Natural killer cell (primary cell): ENCODE data around the gene ASGR2. TPM values are rescaled to one million over a fixed set of nuclear protein-coding genes. Genes with fewer than 3 reads are reported as not detected.

Source experiments
- ATAC-seq, 3 donors: fragments of 150-1000 bp in 2 of 3; fragments of 200-7000 bp in 1 of 3; cut with Tn5 transposase; 1 replicate in 1 of 3; 2 replicates in 2 of 3; pipeline ENCODE4 v1.10.0; 2021; ENCODE audit warnings: mild to moderate bottlenecking in 2 of 3, moderate library complexity in 2 of 3
- DNase-seq, 2 donors: peaks; one replicate each; pipeline versions ENCODE4 v3.0.0 to v3.0.0-alpha.2; 2013 to 2021; ENCODE audit warnings: mixed read lengths in 1 of 2
- H3K27ac ChIP-seq: one replicate; pipeline ENCODE4 v1.5.1; 2013; ENCODE audit warnings: mild to moderate bottlenecking, low read length
- H3K27me3 ChIP-seq: one replicate; pipeline ENCODE4 v1.6.1; 2013; ENCODE audit warnings: low read length; ENCODE audit not compliant: control insufficient read depth, insufficient read depth
- H3K36me3 ChIP-seq: one replicate; pipeline ENCODE4 v1.6.1; 2013; ENCODE audit warnings: low read length; ENCODE audit not compliant: control insufficient read depth, insufficient read depth
- H3K4me1 ChIP-seq: one replicate; pipeline ENCODE4 v1.6.1; 2013; ENCODE audit warnings: low read length; ENCODE audit not compliant: control insufficient read depth, insufficient read depth
- H3K4me3 ChIP-seq: one replicate; pipeline ENCODE4 v1.5.1; 2013; ENCODE audit warnings: low read length
- H3K9me3 ChIP-seq: one replicate; pipeline ENCODE4 v1.6.1; 2013; ENCODE audit warnings: low read length; ENCODE audit not compliant: control insufficient read depth, insufficient read depth
- H3K27ac Mint-ChIP-seq, 2 donors: one replicate each; pipeline ENCODE4 v1.8.0; 2022; ENCODE audit warnings: mild to moderate bottlenecking in 2 of 2, mixed read lengths in 2 of 2, moderate library complexity in 1 of 2
- H3K27me3 Mint-ChIP-seq, 2 donors: one replicate each; pipeline ENCODE4 v1.8.0; 2022; ENCODE audit warnings: low read depth in 2 of 2, mixed read lengths in 2 of 2
- H3K36me3 Mint-ChIP-seq: one replicate; pipeline ENCODE4 v1.8.0; 2022; ENCODE audit warnings: mixed read lengths
- H3K4me1 Mint-ChIP-seq, 2 donors: one replicate each; pipeline ENCODE4 v1.8.0; 2022; ENCODE audit warnings: mixed read lengths in 2 of 2
- H3K4me3 Mint-ChIP-seq: one replicate; pipeline ENCODE4 v1.8.0; 2022; ENCODE audit warnings: mild to moderate bottlenecking, moderate library complexity, mixed read lengths
- H3K9me3 Mint-ChIP-seq, 2 donors: one replicate each; pipeline ENCODE4 v1.8.0; 2022; ENCODE audit warnings: mixed read lengths in 2 of 2
- WGBS: methylation state at CpG from one replicate; pipeline ENCODE4 v1.1.7; 2013; ENCODE audit warnings: missing lambda C conversion rate; ENCODE audit not compliant: insufficient coverage; 5-methylcytosine and 5-hydroxymethylcytosine counted together
- intact Hi-C: fragments of 100-400 bp; cut with micrococcal nuclease; formaldehyde crosslinking; loops from one replicate; pipeline ENCODE4 v1.14.2; 2022
- total RNA-seq, 4 donors: library from RNA; stranded (reverse); fragments of 120-200 nt in 1 of 4; gene quantifications; one replicate each; pipeline versions ENCODE4 v1.2.3 to v1.2.4, GENCODE V29; 2013 to 2022
- TF ChIP-seq, protein P1 (sequence below): fragments of 200-600 bp; IDR thresholded peaks from one replicate; pipeline ENCODE4 v1.8.0; 2022; ENCODE audit warnings: antibody characterized with exemption

ASGR2 gene
- total RNA-seq, 3 donors from 2014 or later (not counting 1 experiment from before 2014, with no cell fraction given): 0.88 to 2.3 TPM; not detected in 1

DNA sequence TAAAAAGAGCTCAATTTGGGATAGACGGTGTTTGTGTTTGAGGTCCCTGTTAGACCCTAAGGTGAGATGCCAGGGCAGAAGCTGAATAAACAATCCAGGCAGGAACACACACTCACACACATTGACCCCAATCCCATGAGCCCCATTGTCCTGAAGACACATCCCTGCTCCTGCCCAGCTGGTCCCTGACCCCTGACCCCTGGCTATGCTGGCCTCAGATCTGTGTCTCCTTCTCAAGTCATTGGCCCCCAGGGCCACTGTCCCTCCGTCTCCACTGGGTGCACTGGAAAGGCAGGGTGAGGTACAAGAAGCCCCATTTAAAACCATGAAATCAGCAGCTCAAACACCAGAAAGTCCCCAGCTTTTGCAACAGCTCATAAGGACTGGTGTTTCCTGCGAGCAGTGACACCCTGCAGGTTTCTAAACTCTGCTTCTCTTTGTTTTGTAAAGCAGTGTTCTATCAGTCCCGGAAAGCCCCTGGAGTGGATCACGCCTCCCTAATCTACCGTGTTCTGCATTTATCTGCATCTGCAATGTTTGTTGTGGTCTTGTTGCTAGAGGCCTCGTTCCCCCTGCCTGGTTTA is 18.0 kb upstream of the ASGR2 start:
- intact Hi-C loops: no loop called here
- ATAC-seq: peak; percentile 82 to 95 (median 92)
- H3K4me3 ChIP-seq: no peak overlapping the region
- Mint-ChIP-seq H3K27me3 (peaks cover 19 to 32% of the 10 kb centered on the region in 2 donors), H3K4me1 (peaks cover 12 to 13% of the 10 kb centered on the region in 2 donors), H3K27ac (peak overlapping the region; percentile 68 to 79), H3K9me3 (no peaks in the 10 kb centered on the region), H3K36me3 (no peaks in the 10 kb centered on the region), H3K4me3 (peak overlapping the region; percentile 15)
- TF ChIP-seq, protein P1, sequence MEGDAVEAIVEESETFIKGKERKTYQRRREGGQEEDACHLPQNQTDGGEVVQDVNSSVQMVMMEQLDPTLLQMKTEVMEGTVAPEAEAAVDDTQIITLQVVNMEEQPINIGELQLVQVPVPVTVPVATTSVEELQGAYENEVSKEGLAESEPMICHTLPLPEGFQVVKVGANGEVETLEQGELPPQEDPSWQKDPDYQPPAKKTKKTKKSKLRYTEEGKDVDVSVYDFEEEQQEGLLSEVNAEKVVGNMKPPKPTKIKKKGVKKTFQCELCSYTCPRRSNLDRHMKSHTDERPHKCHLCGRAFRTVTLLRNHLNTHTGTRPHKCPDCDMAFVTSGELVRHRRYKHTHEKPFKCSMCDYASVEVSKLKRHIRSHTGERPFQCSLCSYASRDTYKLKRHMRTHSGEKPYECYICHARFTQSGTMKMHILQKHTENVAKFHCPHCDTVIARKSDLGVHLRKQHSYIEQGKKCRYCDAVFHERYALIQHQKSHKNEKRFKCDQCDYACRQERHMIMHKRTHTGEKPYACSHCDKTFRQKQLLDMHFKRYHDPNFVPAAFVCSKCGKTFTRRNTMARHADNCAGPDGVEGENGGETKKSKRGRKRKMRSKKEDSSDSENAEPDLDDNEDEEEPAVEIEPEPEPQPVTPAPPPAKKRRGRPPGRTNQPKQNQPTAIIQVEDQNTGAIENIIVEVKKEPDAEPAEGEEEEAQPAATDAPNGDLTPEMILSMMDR: no peak
- no peaks in the 10 kb centered on the region for H3K9me3 ChIP-seq
- H3K27ac ChIP-seq: peak overlapping the region; percentile 61
- H3K27me3 ChIP-seq: peaks cover 3% of the 10 kb centered on the region
- H3K36me3 ChIP-seq: no peaks in the 10 kb centered on the region
- WGBS: 4% methylated on average over 4 of the region's 7 CpGs
- peak in 1 of 2 donors; percentile 89 for DNase-seq
- peaks cover 35% of the 10 kb centered on the region for H3K4me1 ChIP-seq

DNA sequence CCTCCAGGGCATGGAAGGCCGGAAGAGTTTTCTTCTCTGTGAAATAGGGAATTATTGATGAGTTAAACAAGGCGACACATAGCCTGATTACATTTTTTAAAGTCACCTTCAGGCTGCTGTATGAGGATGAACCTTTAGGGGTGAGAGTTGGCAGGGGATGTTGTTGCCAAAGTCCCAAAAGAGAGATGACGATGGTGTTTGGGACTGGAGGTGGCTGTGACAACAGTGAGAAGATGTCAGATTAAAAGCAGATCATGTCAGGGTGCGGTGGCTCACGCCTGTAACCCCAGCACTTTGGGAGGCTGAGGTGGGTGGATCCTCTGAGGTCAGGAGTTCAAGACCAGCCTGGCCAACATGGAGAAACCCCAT is 16.8 kb upstream of the ASGR2 start:
- Mint-ChIP-seq H3K27ac (peak overlapping the region; percentile 6 to 68), H3K4me1 (peaks cover 12 to 13% of the 10 kb centered on the region in 2 donors), H3K27me3 (peaks cover 19 to 28% of the 10 kb centered on the region in 2 donors), H3K36me3 (no peaks in the 10 kb centered on the region), H3K9me3 (no peaks in the 10 kb centered on the region), H3K4me3 (no peak overlapping the region)
- Histone ChIP-seq H3K4me1 (peaks cover 35% of the 10 kb centered on the region), H3K27me3 (no peaks in the 10 kb centered on the region), H3K36me3 (no peaks in the 10 kb centered on the region), H3K4me3 (no peak overlapping the region), H3K27ac (peak overlapping the region; percentile 50), H3K9me3 (no peaks in the 10 kb centered on the region)
- DNase-seq (no peak), ATAC-seq (no peak)
- TF ChIP-seq, protein P1: no peak
- 83% methylated on average over 5 of the region's 5 CpGs for WGBS
- intact Hi-C loops: no loop called here

DNA sequence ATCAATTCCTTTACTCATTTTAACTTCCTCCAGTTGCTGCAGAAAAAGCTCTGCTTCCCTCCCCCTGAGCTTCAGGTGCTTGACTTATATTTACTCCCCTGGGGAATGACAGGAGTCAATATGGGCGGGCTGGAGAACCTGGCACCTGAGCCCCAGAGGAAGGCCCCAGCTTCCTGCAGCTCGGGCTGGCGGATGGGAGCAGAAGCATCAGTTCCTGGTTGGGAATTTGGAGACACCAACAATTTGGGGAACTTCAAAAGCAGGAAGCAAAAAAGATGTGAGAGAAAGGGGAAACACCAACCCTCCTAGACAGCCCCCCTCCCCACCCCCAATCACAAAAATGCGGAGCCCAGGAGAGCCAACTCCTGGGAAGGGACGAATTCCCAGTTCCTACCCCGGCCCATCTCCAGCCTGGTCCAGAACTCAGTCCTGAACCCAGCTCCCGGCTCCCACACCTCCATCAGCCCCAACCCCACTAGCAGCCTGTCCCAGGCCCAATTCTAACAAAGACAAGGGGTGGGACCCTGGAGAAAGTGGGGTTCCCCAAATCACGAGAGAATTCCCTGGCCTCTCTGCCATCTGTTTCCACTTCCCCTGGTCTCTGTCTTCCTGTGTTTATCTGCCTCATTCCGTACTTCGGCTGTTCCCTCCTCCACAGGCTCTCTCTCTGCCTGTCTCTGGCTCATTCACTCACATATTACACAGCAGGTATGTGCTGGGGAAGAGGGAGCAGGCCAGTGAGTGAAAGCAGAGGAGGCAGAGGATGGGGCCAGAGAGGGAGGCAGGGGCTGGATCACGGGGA is 16.2 kb upstream of the ASGR2 start:
- intact Hi-C loops: no loop called here
- peaks cover 35% of the 10 kb centered on the region for H3K4me1 ChIP-seq
- H3K36me3 ChIP-seq: no peaks in the 10 kb centered on the region
- H3K27me3 ChIP-seq: no peaks in the 10 kb centered on the region
- TF ChIP-seq, protein P1: no peak
- 39% methylated on average over 11 of the region's 11 CpGs for WGBS
- DNase-seq (no peak), ATAC-seq (no peak)
- no peaks in the 10 kb centered on the region for H3K9me3 Mint-ChIP-seq
- H3K4me1 Mint-ChIP-seq: peaks cover 12 to 13% of the 10 kb centered on the region in 2 donors
- no peak overlapping the region for H3K4me3 Mint-ChIP-seq
- H3K9me3 ChIP-seq: no peaks in the 10 kb centered on the region
- peak overlapping the region in 1 of 2 donors; percentile 6 for H3K27ac Mint-ChIP-seq
- H3K27me3 Mint-ChIP-seq: peaks cover 19 to 26% of the 10 kb centered on the region in 2 donors
- peak overlapping the region; percentile 50 for H3K27ac ChIP-seq
- no peak overlapping the region for H3K4me3 ChIP-seq
- no peaks in the 10 kb centered on the region for H3K36me3 Mint-ChIP-seq
